Activated CD8-positive, alpha-beta memory T cell treated with anti-CD3 and anti-CD28 coated beads for 48 hours (primary cell): Measurements from ENCODE around the gene OAS3.
A peak's percentile ranks its signal among the peaks of the same experiment; 100 is the strongest.
"Not testable (repeated sequence)": the region's sequence is repeated elsewhere in the genome, so short reads cannot be mapped to it uniquely, and the experiment has no call there.

Source experiments
- DNase-seq, 3 experiments: peaks; one replicate each; pipeline ENCODE4 v3.0.0-alpha.2; 2020; ENCODE audit warnings: low read depth in 2 of 3, low spot score in 2 of 3

Gene OAS3

GRCh38 chr12:112937741-112938719, at the start of gene OAS3:
Gene OAS3, plus strand, starts transcription at chr12:112938474. Its CDS starts 57 bp downstream, at chr12:112938531.
- DNase-seq = peak in 2 of 3 experiments; percentile 12 to 23

- no peak for DNase-seq
These were observed 46.9 kb upstream of the OAS3 start for GRCh38 chr12:112891093-112892024.

GRCh38 chr12:112892856-112893255, 45.4 kb upstream of the OAS3 start:
- no peak for DNase-seq

GRCh38 chr12:112894128-112894527, 44.1 kb upstream of the OAS3 start:
- no peak for DNase-seq

GRCh38 chr12:112898380-112898779, 39.9 kb upstream of the OAS3 start:
- no peak for DNase-seq

- DNase-seq = no peak
These were observed 37.8 kb upstream of the OAS3 start for GRCh38 chr12:112900298-112901145.

- DNase-seq = no peak
These were observed 37.0 kb upstream of the OAS3 start for GRCh38 chr12:112901271-112901670.

- no peak for DNase-seq
These were observed 33.7 kb upstream of the OAS3 start for GRCh38 chr12:112904571-112904970.

GRCh38 chr12:112905451-112906089, 32.7 kb upstream of the OAS3 start:
- DNase-seq = no peak

GRCh38 chr12:112906712-112907414, 31.4 kb upstream of the OAS3 start, which contains the start of gene OAS1:
Gene OAS1, plus strand, starts transcription at chr12:112906962. Its CDS starts 78 bp downstream, at chr12:112907040.
- DNase-seq = no peak

GRCh38 chr12:112907415-112908157, 30.7 kb upstream of the OAS3 start:
- DNase-seq = no peak

GRCh38 chr12:112908548-112908947, 29.7 kb upstream of the OAS3 start:
- no peak for DNase-seq

- DNase-seq = no peak
These were observed 28.6 kb upstream of the OAS3 start for GRCh38 chr12:112909693-112910092.

- DNase-seq = no peak
These were observed 25.1 kb upstream of the OAS3 start for GRCh38 chr12:112913038-112913688.

- not testable (repeated sequence) for DNase-seq
These were observed 24.4 kb upstream of the OAS3 start for GRCh38 chr12:112913888-112914287.

GRCh38 chr12:112916270-112916669, 22.0 kb upstream of the OAS3 start:
- no peak for DNase-seq

GRCh38 chr12:112919121-112919520, 19.2 kb upstream of the OAS3 start:
- DNase-seq = no peak

- no peak for DNase-seq
These were observed 13.3 kb upstream of the OAS3 start for GRCh38 chr12:112924986-112925385.
